Non-pigmented ciliary epithelial cell (primary cell): ENCODE measurements around the gene MEF2B.
A peak's percentile ranks its signal among the peaks of the same experiment; 100 is the strongest.

Experiments
- DNase-seq: peaks from one replicate; pipeline ENCODE4 v3.0.0-alpha.2; 2010; ENCODE audit warnings: low read depth

Gene MEF2B

GRCh38 chr19:19170053-19170872 is at the start of gene MEF2B:
Gene MEF2B, minus strand, starts transcription at chr19:19170263. Its CDS starts 19,528 bp downstream, at chr19:19150735.
- DNase-seq: no peak

- DNase-seq: no peak
These were observed 48.8 kb upstream of the MEF2B start for GRCh38 chr19:19218911-19219310.

- no peak for DNase-seq
These were observed 47.0 kb upstream of the MEF2B start for GRCh38 chr19:19217099-19217498.

- no peak for DNase-seq
These were observed 45.7 kb upstream of the MEF2B start for GRCh38 chr19:19215792-19216191.

GRCh38 chr19:19214892-19215291 is 44.8 kb upstream of the MEF2B start:
- DNase-seq: no peak

GRCh38 chr19:19214159-19214490 is 44.1 kb upstream of the MEF2B start:
- no peak for DNase-seq

- DNase-seq: no peak
These were observed 43.5 kb upstream of the MEF2B start for GRCh38 chr19:19213426-19214158.

- DNase-seq: no peak
These were observed 42.9 kb upstream of the MEF2B start for GRCh38 chr19:19212916-19213315.

GRCh38 chr19:19211499-19212420 is 41.7 kb upstream of the MEF2B start, which contains the start of gene NCAN:
Gene NCAN, plus strand, starts transcription at chr19:19211958. Its CDS starts 4,996 bp downstream, at chr19:19216954.
- DNase-seq: no peak

GRCh38 chr19:19209372-19209771 is 39.3 kb upstream of the MEF2B start:
- DNase-seq: no peak

- DNase-seq: no peak
These were observed 37.8 kb upstream of the MEF2B start for GRCh38 chr19:19207637-19208572.

- no peak for DNase-seq
These were observed 36.9 kb upstream of the MEF2B start for GRCh38 chr19:19206938-19207337.

- no peak for DNase-seq
These were observed 35.6 kb upstream of the MEF2B start for GRCh38 chr19:19205416-19206410.

- no peak for DNase-seq
These were observed 34.1 kb upstream of the MEF2B start for GRCh38 chr19:19204181-19204580.

GRCh38 chr19:19203012-19203856 is 33.2 kb upstream of the MEF2B start, which contains the start of gene NR2C2AP:
Gene NR2C2AP, minus strand, starts transcription at chr19:19203414. Its CDS starts 354 bp downstream, at chr19:19203060.
- peak; percentile 53 for DNase-seq

GRCh38 chr19:19202707-19203011 is 32.6 kb upstream of the MEF2B start:
- no peak for DNase-seq

- no peak for DNase-seq
These were observed 31.9 kb upstream of the MEF2B start for GRCh38 chr19:19201697-19202630.

GRCh38 chr19:19193926-19194325 is 23.9 kb upstream of the MEF2B start:
- DNase-seq: no peak
